ENCODE data around the gene ARHGAP10. TPM values are rescaled to one million over a fixed set of nuclear protein-coding genes. Genes with fewer than 3 reads are reported as not detected.
A peak's percentile ranks its signal among the peaks of the same experiment; 100 is the strongest.

The ARHGAP10 gene
- total RNA-seq, 1 donor from 2014 or later = 15.5 TPM

GRCh38 chr4:147865926-147866325, 134.0 kb downstream of the ARHGAP10 start:
- no peak for TF ChIP-seq CTCF (IDR thresholded peaks at IDR 0.05; ENCODE audit: insufficient read depth, low read length, poor library complexity, severe bottlenecking)
- DNase-seq (ENCODE audit: low read depth) = no peak
- no peaks in the 10 kb centered on the region for H3K27me3 ChIP-seq (ENCODE audit: control insufficient read depth, insufficient read depth, low read length)
- no peak overlapping the region for H3K4me3 ChIP-seq (ENCODE audit: low read depth, low read length)
- no peaks in the 10 kb centered on the region for H3K36me3 ChIP-seq (ENCODE audit: control insufficient read depth, insufficient read depth, low read length)

- H3K4me3 ChIP-seq (ENCODE audit: low read depth, low read length) = no peak overlapping the region
- peak; percentile 49 for DNase-seq (ENCODE audit: low read depth)
- H3K27me3 ChIP-seq (ENCODE audit: control insufficient read depth, insufficient read depth, low read length) = no peaks in the 10 kb centered on the region
- H3K36me3 ChIP-seq (ENCODE audit: control insufficient read depth, insufficient read depth, low read length) = no peaks in the 10 kb centered on the region
- TF ChIP-seq CTCF (IDR thresholded peaks at IDR 0.05; ENCODE audit: insufficient read depth, low read length, poor library complexity, severe bottlenecking) = peak; percentile 97
Measured at GRCh38 chr4:147866532-147867271, 134.8 kb downstream of the ARHGAP10 start.

GRCh38 chr4:147874109-147874508, 142.2 kb downstream of the ARHGAP10 start:
- H3K36me3 ChIP-seq (ENCODE audit: control insufficient read depth, insufficient read depth, low read length) = no peaks in the 10 kb centered on the region
- H3K27me3 ChIP-seq (ENCODE audit: control insufficient read depth, insufficient read depth, low read length) = no peaks in the 10 kb centered on the region
- DNase-seq (ENCODE audit: low read depth) = no peak
- no peak overlapping the region for H3K4me3 ChIP-seq (ENCODE audit: low read depth, low read length)
- TF ChIP-seq CTCF (IDR thresholded peaks at IDR 0.05; ENCODE audit: insufficient read depth, low read length, poor library complexity, severe bottlenecking) = no peak

GRCh38 chr4:147877308-147877771, 145.5 kb downstream of the ARHGAP10 start:
- no peak for DNase-seq (ENCODE audit: low read depth)
- Histone ChIP-seq H3K4me3 (ENCODE audit: low read depth, low read length) (no peak overlapping the region), H3K36me3 (ENCODE audit: control insufficient read depth, insufficient read depth, low read length) (no peaks in the 10 kb centered on the region), H3K27me3 (ENCODE audit: control insufficient read depth, insufficient read depth, low read length) (no peaks in the 10 kb centered on the region)
- no peak for TF ChIP-seq CTCF (IDR thresholded peaks at IDR 0.05; ENCODE audit: insufficient read depth, low read length, poor library complexity, severe bottlenecking)

- Histone ChIP-seq H3K27me3 (ENCODE audit: control insufficient read depth, insufficient read depth, low read length) (no peaks in the 10 kb centered on the region), H3K4me3 (ENCODE audit: low read depth, low read length) (no peak overlapping the region), H3K36me3 (ENCODE audit: control insufficient read depth, insufficient read depth, low read length) (no peaks in the 10 kb centered on the region)
- no peak for TF ChIP-seq CTCF (IDR thresholded peaks at IDR 0.05; ENCODE audit: insufficient read depth, low read length, poor library complexity, severe bottlenecking)
- no peak for DNase-seq (ENCODE audit: low read depth)
Measured at GRCh38 chr4:147879676-147880075, 147.8 kb downstream of the ARHGAP10 start.

- H3K27me3 ChIP-seq (ENCODE audit: control insufficient read depth, insufficient read depth, low read length) = no peaks in the 10 kb centered on the region
- DNase-seq (ENCODE audit: low read depth) = no peak
- no peak for TF ChIP-seq CTCF (IDR thresholded peaks at IDR 0.05; ENCODE audit: insufficient read depth, low read length, poor library complexity, severe bottlenecking)
- no peaks in the 10 kb centered on the region for H3K36me3 ChIP-seq (ENCODE audit: control insufficient read depth, insufficient read depth, low read length)
- H3K4me3 ChIP-seq (ENCODE audit: low read depth, low read length) = no peak overlapping the region
Measured at GRCh38 chr4:147880511-147880910, 148.6 kb downstream of the ARHGAP10 start.

Measured in kidney epithelial cell (primary cell).